Stimulated activated naive CD8-positive, alpha-beta T cell treated with anti-CD3 and anti-CD28 coated beads, Interleukin-15, amount 100 ng/mL, for 72 hours (primary cell): ENCODE measurements around the gene OR9Q1.
A peak's percentile ranks its signal among the peaks of the same experiment; 100 is the strongest.

Experiments used
- ATAC-seq: fragments of 150-1000 bp; cut with Tn5 transposase; 2 replicates; pipeline ENCODE4 v1.10.0; 2021; ENCODE audit warnings: mild to moderate bottlenecking, moderate library complexity
- DNase-seq, 2 donors: peaks; one replicate each; pipeline ENCODE4 v3.0.0; 2021 to 2022
- H3K27ac Mint-ChIP-seq, 2 donors: one replicate each; pipeline ENCODE4 v1.8.0; 2022; ENCODE audit warnings: mild to moderate bottlenecking in 2 of 2, mixed read lengths in 2 of 2, moderate library complexity in 2 of 2
- H3K27me3 Mint-ChIP-seq: one replicate; pipeline ENCODE4 v1.8.0; 2022; ENCODE audit warnings: mixed read lengths
- H3K4me1 Mint-ChIP-seq: one replicate; pipeline ENCODE4 v1.8.0; 2022; ENCODE audit warnings: mild to moderate bottlenecking, mixed read lengths
- H3K4me3 Mint-ChIP-seq, 2 donors: one replicate each; pipeline ENCODE4 v1.8.0; 2022; ENCODE audit warnings: mild to moderate bottlenecking in 2 of 2, mixed read lengths in 2 of 2, moderate library complexity in 1 of 2
- H3K9me3 Mint-ChIP-seq, 2 donors: one replicate each; pipeline ENCODE4 v1.8.0; 2022; ENCODE audit warnings: mixed read lengths in 2 of 2

Gene OR9Q1

DNA sequence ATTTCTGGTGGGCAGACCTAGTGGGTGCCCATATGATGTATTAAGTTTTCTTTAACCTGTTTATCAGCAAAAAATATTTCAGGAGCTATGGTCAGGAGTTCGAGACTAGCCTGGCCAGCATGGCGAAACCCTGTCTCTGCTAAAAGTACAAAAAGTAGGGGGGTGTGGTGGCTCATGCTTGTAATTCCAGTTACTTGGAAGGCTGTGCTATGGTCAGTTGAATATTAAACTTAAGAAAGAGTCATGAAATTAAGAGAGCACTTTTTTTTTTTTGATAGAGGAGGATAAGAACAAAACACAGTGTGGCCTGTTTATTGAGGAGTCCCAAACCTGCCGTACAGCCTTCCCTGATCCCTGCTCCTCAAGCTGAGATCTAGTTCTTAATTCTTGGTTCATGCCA lies 36.9 kb downstream of the OR9Q1 start:
- DNase-seq = no peak
- no peaks in the 10 kb centered on the region for H3K27me3 Mint-ChIP-seq
- no peak overlapping the region for H3K27ac Mint-ChIP-seq
- H3K4me1 Mint-ChIP-seq = no peaks in the 10 kb centered on the region
- no peak for ATAC-seq
- H3K9me3 Mint-ChIP-seq = peaks cover 0 to under 1% of the 10 kb centered on the region in 2 donors
- no peak overlapping the region for H3K4me3 Mint-ChIP-seq

DNA sequence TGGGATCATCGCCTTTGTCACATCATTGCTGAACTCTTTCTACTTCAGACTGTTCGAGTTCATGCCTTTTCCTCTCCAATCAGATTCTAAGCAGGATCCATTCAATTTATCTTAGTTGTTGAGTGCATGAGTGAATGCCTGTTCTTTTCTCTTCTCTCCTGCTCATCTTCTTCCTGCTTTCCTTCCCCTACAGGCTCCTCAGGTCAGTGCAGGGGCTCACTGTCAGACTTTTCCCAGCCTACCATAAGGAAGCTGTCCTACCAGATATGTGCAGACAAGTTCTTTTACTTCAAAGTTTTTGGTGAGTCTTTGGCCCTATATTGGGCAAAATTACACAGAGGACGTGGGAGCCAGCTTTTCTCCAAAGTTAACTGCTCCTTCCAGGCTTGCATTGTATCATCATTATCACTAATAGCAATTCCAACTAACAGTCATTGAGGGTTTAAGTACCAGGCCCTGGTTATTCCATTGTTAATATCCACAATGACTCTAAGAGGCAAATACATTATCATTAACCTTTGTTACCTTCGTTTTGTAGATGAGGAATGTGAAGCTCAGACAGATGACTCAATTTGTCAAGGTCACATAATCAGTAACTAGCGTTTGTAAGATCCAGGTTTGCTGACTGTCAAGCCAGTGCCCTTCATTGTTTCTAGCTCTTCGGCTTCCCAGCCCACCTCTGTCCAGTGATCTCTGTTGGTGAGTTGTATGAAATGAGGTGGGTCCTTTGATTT lies 37.4 kb downstream of the OR9Q1 start:
- H3K4me3 Mint-ChIP-seq = no peak overlapping the region
- ATAC-seq = no peak
- no peak for DNase-seq
- no peaks in the 10 kb centered on the region for H3K27me3 Mint-ChIP-seq
- no peaks in the 10 kb centered on the region for H3K4me1 Mint-ChIP-seq
- H3K9me3 Mint-ChIP-seq = no peaks in the 10 kb centered on the region
- no peak overlapping the region for H3K27ac Mint-ChIP-seq

DNA sequence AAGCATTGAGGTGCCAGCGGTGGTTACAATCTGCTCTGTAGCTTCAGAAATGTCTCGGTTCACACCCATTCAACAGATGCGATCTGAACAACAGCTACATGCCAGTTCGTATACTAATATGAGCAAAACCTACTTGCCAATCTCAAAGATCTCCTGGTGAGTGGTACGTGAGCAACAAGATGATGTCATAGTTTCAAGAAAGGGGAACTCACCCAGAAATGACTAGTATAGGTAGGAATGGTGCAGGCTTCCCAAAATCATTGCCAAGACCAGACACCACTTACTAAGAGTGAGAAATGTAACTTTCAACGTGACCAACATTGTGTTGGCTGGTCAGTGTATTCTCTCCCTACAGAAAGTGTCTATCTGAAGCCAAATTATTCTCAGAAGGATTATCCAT lies 38.1 kb downstream of the OR9Q1 start:
- DNase-seq = no peak
- no peaks in the 10 kb centered on the region for H3K4me1 Mint-ChIP-seq
- no peak overlapping the region for H3K27ac Mint-ChIP-seq
- no peaks in the 10 kb centered on the region for H3K27me3 Mint-ChIP-seq
- no peaks in the 10 kb centered on the region for H3K9me3 Mint-ChIP-seq
- H3K4me3 Mint-ChIP-seq = no peak overlapping the region
- no peak for ATAC-seq

DNA sequence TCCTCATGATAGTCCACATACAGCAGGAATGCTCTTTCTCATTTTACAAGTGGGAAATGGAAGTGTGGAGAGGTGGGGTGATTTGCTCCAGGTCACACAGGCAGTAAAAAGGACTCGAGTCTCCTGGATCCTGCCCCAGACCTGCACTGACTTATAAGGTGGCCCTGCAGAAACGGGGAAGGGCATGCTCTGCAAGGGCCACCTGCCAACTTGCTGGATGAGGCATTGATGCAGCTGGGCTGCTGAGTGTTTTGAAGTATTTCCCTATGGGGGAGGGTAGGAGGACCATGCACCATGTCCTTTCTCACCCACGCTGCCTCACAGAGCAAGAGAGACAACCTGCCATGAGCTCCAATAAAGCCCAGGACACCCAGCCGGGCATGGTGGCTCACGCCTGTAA lies 44.0 kb downstream of the OR9Q1 start:
- ATAC-seq (no peak), DNase-seq (no peak)
- H3K4me3 Mint-ChIP-seq = no peak overlapping the region
- H3K27ac Mint-ChIP-seq = peak overlapping the region in 1 of 2 donors; percentile 52
- no peaks in the 10 kb centered on the region for H3K4me1 Mint-ChIP-seq
- no peaks in the 10 kb centered on the region for H3K27me3 Mint-ChIP-seq
- no peaks in the 10 kb centered on the region for H3K9me3 Mint-ChIP-seq

DNA sequence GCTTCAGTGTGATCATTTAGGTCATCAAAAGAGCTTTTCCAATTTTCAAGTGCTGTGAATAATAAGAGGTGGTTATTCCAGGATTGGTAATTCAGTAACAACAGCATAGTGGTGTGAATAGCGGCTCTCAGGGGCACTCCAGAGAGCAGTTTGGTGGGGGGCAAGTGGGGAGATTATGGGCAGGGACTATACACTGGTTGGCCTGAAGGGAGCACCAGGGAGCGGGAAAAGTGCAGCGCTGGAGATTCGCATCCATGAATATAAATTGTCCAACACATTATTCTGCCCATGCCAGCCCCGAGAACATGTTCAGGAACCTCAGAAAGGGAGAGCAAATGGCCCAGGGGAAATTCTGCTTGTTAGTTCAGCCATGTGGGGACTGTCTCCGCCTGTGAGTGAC lies 45.0 kb downstream of the OR9Q1 start:
- H3K4me3 Mint-ChIP-seq = no peak overlapping the region
- ATAC-seq (no peak), DNase-seq (no peak)
- peaks cover 0 to under 1% of the 10 kb centered on the region in 2 donors for H3K9me3 Mint-ChIP-seq
- no peaks in the 10 kb centered on the region for H3K4me1 Mint-ChIP-seq
- H3K27me3 Mint-ChIP-seq = no peaks in the 10 kb centered on the region
- no peak overlapping the region for H3K27ac Mint-ChIP-seq

DNA sequence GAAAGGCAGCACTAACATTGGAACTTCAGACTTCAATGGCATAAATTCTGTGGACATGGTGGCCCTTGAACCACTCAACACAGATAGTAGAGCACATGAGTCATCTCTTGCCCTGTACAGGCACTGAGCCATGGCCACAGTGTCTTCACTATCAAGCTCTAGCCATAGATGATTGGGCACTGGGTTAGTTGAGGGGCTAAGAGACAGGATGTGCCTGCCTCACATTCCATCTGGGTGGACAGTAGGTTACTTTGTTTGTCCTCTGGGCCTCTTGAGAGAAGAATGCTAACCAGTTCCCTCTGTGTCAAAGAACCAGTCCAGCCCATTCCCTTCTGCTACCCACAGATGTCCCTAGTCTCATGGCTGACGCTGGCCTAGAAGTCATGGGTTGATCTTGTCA lies 46.9 kb downstream of the OR9Q1 start:
- no peaks in the 10 kb centered on the region for H3K4me1 Mint-ChIP-seq
- peaks cover 0 to 5% of the 10 kb centered on the region in 2 donors for H3K9me3 Mint-ChIP-seq
- no peak for ATAC-seq
- DNase-seq = no peak
- H3K27ac Mint-ChIP-seq = no peak overlapping the region
- no peaks in the 10 kb centered on the region for H3K27me3 Mint-ChIP-seq
- no peak overlapping the region for H3K4me3 Mint-ChIP-seq

DNA sequence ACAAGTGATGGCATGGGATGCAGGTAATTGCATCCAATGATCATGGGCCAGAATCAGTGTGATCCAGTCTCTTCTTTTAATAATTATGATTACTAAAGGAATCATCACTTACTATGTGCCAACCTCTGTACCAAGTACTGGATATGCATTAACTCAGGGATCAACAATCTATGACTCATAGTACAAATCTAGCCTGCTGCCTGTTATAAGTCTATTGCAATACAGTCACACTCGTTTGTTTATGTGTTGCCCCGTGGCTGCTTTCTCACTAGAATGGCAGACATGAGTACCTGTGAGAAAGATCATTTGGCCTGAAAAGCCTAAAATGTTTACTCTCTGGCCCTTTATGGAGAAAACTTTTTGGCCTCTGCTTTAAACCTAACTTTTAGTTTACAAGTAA lies 52.1 kb downstream of the OR9Q1 start:
- Mint-ChIP-seq H3K4me3 (no peak overlapping the region), H3K4me1 (no peaks in the 10 kb centered on the region), H3K27ac (no peak overlapping the region), H3K27me3 (no peaks in the 10 kb centered on the region), H3K9me3 (peaks cover 0 to 5% of the 10 kb centered on the region in 2 donors)
- DNase-seq (no peak), ATAC-seq (no peak)

DNA sequence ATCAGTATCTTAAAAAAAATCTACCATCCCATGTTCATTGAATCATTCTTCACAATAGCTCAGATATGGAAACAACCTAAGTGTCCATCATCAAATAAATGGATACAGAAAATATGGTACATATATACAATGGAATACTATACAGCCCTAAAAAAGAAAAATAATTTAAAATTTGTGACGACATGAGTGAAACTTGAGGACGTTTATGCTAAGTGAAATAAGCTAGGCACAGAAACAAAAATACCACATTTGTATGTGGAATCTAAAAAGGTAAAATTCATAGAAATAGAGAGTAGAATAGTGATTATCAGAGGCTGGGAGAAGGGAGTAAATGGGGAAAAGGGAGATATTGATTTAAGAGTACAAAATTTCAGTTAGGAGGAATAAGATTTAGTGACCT lies 62.8 kb downstream of the OR9Q1 start:
- no peak overlapping the region for H3K4me3 Mint-ChIP-seq
- ATAC-seq (no peak), DNase-seq (no peak)
- no peak overlapping the region for H3K27ac Mint-ChIP-seq
- peaks cover 23% of the 10 kb centered on the region for H3K27me3 Mint-ChIP-seq
- H3K4me1 Mint-ChIP-seq = no peaks in the 10 kb centered on the region
- no peaks in the 10 kb centered on the region for H3K9me3 Mint-ChIP-seq

DNA sequence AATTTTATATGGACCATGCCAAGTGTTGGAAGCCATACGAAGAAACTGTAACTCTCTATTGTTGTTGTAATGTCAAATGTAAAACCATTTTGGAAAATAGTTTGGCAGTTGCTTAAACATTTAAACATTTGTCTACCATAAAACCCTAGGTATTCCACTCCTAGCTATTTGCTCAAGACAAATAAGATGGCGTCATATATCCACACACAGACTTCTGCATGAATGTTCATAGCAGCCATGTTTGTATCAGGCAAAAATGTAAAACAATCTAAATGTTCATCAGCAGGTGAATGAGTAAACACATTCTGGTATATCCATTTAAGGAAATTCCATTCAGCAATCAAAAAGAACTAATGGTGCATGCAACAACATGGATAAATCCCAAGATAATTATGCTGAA lies 73.8 kb downstream of the OR9Q1 start:
- Mint-ChIP-seq H3K4me1 (no peaks in the 10 kb centered on the region), H3K9me3 (peaks cover 6 to 9% of the 10 kb centered on the region in 2 donors), H3K27ac (no peak overlapping the region), H3K4me3 (no peak overlapping the region), H3K27me3 (no peaks in the 10 kb centered on the region)
- ATAC-seq = no peak
- DNase-seq = no peak

DNA sequence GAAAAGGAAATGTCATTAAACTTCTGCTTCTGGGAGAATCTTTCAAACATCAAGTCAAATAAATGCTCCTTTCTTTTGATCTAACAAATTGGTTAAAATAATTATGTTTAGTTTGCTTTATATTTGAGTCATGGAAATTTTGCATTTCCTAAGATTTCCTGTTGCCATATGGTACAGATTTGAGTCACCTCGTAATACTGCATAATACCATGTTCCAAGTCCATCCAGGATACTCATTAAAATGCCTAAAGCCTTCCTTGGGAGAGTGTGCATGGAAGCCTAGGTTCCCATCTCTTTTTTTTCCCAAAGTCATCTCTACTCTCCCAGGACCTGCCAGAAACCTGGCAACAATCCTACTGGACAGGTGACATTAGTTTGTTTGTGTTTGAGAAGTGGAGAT lies 97.4 kb downstream of the OR9Q1 start:
- ATAC-seq (no peak), DNase-seq (no peak)
- no peak overlapping the region for H3K4me3 Mint-ChIP-seq
- H3K4me1 Mint-ChIP-seq = no peaks in the 10 kb centered on the region
- no peaks in the 10 kb centered on the region for H3K9me3 Mint-ChIP-seq
- no peak overlapping the region for H3K27ac Mint-ChIP-seq
- H3K27me3 Mint-ChIP-seq = peaks cover 18% of the 10 kb centered on the region

DNA sequence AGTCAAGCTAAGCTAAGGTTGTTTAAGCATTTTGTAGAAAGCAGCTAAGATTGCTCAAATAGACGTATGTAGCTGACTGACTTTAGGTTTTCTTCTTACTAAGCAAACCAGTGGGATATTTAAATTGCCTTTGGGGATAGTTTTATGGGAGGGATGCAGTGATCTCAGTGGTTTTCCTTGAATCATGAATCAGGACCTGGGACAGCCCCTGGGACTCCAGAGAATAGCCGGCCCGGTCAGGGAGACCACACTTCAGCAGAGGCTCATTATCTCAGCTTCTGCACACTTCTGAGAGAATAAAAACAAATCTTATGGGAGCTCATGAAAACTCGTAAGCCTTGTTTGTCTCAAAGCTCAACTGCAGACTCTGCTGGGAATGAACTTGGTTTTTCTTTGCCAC lies 101.8 kb downstream of the OR9Q1 start, which contains the start of gene OR9I1:
Gene OR9I1, minus strand, starts transcription at position 62 of the 400 bp plus-strand sequence. CDS start 6,086 bp downstream, outside the sequence.
- no peak within 1 kb of the TSS for H3K4me3 Mint-ChIP-seq
- DNase-seq = no peak
- H3K27ac Mint-ChIP-seq = no peak within 1 kb of the TSS
- ATAC-seq = no peak
- no peaks in the 10 kb centered on the region for H3K4me1 Mint-ChIP-seq
- H3K27me3 Mint-ChIP-seq = no peaks in the 10 kb centered on the region
- H3K9me3 Mint-ChIP-seq = no peaks in the 10 kb centered on the region

DNA sequence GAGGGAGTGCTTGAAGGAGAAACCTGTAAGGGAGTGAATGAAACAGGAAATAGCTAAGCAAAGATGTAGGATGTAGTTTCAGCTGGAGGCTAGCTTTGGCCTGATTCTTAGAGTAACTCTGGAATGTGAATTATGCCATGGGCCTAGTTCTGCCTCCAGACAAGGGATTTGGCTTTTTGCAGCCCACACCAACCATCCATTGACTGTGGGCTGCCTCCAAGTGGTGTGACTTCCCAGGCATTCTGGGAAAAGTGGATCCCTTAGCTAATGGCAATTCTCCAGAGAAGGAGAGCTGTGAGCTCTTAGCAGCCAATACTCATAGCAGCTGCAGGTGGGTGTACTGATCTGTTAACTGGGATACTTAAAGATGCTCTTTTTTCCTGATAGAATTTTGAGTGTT lies 103.7 kb downstream of the OR9Q1 start:
- no peak for ATAC-seq
- DNase-seq = no peak
- Mint-ChIP-seq H3K9me3 (no peaks in the 10 kb centered on the region), H3K4me3 (no peak overlapping the region), H3K27ac (no peak overlapping the region), H3K4me1 (no peaks in the 10 kb centered on the region), H3K27me3 (no peaks in the 10 kb centered on the region)

DNA sequence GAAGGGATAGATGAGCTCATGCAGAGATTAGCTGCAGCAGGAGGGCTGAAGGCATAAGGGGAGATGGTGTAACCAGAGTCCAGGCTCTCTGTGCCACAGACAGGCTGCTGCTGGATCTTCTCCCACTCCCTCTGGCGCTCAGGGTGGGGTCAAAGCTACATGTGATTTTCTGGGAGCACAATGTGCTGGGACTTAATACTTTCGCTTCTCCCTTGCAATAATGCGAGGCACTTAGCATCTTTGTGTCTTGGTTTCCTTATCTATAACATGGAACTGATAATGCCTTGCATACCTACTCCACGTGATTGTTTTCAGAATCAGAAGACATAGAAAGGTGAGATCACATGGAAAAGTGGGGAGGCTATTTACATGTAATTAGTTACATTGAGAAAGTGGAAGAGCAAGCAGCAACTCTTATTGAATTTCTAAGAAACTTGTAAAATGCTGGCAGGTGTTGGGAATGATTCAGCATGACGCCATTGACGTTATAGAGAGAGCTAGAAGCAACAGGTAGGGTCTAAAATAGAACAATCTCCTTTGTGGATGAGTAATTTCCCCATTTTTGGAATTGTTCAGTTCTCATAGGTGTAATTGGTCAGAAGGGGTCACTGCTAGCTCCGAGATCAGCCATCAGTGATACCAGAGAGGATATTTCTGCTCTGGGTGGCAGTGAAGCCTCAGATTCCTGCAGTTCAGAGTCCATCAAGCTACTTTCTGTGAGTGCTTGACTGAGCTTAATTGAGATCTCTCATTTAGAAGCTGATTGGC lies 109.8 kb downstream of the OR9Q1 start:
- ATAC-seq (no peak), DNase-seq (no peak)
- no peak overlapping the region for H3K4me3 Mint-ChIP-seq
- no peaks in the 10 kb centered on the region for H3K9me3 Mint-ChIP-seq
- no peaks in the 10 kb centered on the region for H3K4me1 Mint-ChIP-seq
- no peak overlapping the region for H3K27ac Mint-ChIP-seq
- no peaks in the 10 kb centered on the region for H3K27me3 Mint-ChIP-seq

DNA sequence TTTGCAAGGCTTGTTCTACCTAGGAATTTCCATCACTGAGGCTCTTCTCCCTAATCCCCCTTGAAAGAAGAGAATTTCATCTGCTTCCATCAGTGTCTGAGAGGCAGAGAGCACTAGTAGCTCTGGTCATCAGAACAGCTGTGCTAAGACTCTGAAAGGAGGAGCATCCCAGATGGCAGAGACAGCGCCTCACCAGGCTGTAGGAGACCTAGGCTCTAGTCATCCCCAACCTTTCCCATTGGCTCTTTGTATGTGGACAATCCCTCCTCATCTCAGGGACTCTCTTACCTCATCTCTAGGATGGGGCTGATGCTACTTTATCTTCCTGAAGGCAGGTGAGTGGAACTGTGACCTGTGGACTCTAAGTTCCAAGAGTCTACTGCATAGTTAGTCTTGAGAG lies 110.5 kb downstream of the OR9Q1 start:
- no peak for DNase-seq
- ATAC-seq = no peak
- Mint-ChIP-seq H3K4me1 (no peaks in the 10 kb centered on the region), H3K27ac (no peak overlapping the region), H3K9me3 (no peaks in the 10 kb centered on the region), H3K4me3 (no peak overlapping the region), H3K27me3 (no peaks in the 10 kb centered on the region)

DNA sequence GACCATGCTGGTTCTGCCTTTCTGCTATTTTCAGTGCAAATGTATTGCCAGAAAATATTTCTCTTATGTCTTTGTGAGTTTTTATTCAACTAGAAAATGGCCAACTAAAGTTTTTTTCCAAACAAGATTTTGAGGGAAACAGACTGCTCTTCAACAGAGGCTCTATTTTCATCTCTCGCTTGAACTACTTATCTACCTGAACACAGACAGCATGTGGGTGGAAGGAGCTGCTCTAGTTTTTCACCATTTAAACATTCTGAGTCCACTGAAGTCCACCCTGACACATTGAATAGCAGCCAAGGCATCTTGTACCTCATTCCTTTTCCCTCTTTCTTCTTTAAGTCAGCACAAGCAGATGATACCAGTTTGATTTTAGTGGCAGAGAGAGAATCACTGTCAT lies 111.5 kb downstream of the OR9Q1 start:
- no peak for ATAC-seq
- no peak overlapping the region for H3K27ac Mint-ChIP-seq
- no peak overlapping the region for H3K4me3 Mint-ChIP-seq
- no peak for DNase-seq
- no peaks in the 10 kb centered on the region for H3K9me3 Mint-ChIP-seq
- no peaks in the 10 kb centered on the region for H3K4me1 Mint-ChIP-seq
- H3K27me3 Mint-ChIP-seq = no peaks in the 10 kb centered on the region

DNA sequence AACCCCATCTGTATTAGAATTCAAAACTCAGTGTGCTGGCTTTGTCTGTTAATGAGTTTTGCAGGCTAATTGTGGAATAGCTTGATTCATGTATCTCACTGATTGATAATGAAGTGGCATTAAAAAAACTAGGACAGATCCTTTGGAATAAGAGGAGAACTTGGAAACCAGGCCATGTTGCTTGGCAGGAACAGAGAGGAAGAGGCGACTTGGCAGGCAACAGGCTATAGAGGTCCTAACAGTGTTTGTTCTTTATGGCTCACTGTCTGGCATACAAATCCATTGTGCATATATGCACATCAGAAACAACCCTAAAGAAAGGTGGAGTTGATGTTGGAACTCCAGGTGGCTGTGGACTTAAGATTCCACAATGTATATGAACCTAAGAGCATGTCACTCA lies 119.1 kb downstream of the OR9Q1 start:
- Mint-ChIP-seq H3K4me1 (no peaks in the 10 kb centered on the region), H3K27ac (no peak overlapping the region), H3K9me3 (peaks cover 0 to 5% of the 10 kb centered on the region in 2 donors), H3K4me3 (no peak overlapping the region), H3K27me3 (peaks cover 8% of the 10 kb centered on the region)
- ATAC-seq = no peak
- no peak for DNase-seq
